Suprapubic skin (tissue), 4 donors: Measurements from ENCODE around the gene TAF4B. TPM values are rescaled to one million over a fixed set of nuclear protein-coding genes. Genes with fewer than 3 reads are reported as not detected.

Experiments used
- DNase-seq, 2 donors: peaks; one replicate each; pipeline ENCODE4 v3.0.0-alpha.2; 2019; ENCODE audit warnings: low spot score in 2 of 2
- H3K27ac ChIP-seq: fragments of 200-600 bp; sonication (generic); one replicate; pipeline ENCODE4 v1.5.1; 2019
- H3K27me3 ChIP-seq: fragments of 200-600 bp; sonication (generic); one replicate; pipeline ENCODE4 v1.5.1; 2019
- H3K36me3 ChIP-seq: fragments of 200-600 bp; sonication (generic); one replicate; pipeline ENCODE4 v1.5.1; 2019
- H3K4me1 ChIP-seq: fragments of 200-600 bp; sonication (generic); one replicate; pipeline ENCODE4 v1.5.1; 2019
- H3K4me3 ChIP-seq: fragments of 200-600 bp; sonication (generic); one replicate; pipeline ENCODE4 v1.5.1; 2019; ENCODE audit warnings: mild to moderate bottlenecking
- H3K9me3 ChIP-seq: fragments of 200-600 bp; sonication (generic); one replicate; pipeline ENCODE4 v1.5.1; 2019
- EP300 ChIP-seq: sonication (generic); formaldehyde crosslinking; IDR thresholded peaks from one replicate; pipeline ENCODE4 v1.6.1; 2017; ENCODE audit warnings: antibody characterized with exemption
- POLR2A ChIP-seq, 2 donors: fragments of 450-650 bp; IDR thresholded peaks; one replicate each; pipeline ENCODE4 v1.6.1; 2017; ENCODE audit warnings: antibody characterized with exemption in 2 of 2, mild to moderate bottlenecking in 2 of 2, moderate library complexity in 2 of 2
- POLR2AphosphoS5 ChIP-seq, 3 donors: sonication (generic); formaldehyde crosslinking; IDR thresholded peaks; one replicate each; pipeline ENCODE4 v1.6.1; 2017; ENCODE audit warnings: antibody characterized with exemption in 3 of 3
- WGBS: methylation state at CpG from one replicate; pipeline ENCODE4 v1.1.5; 2018; 5-methylcytosine and 5-hydroxymethylcytosine counted together
- total RNA-seq, 4 donors: library from RNA; depleted of rRNA; stranded (reverse); fragments of >200 nt; gene quantifications; one replicate each; pipeline ENCODE4 v1.1.0, GENCODE V29; 2016
- TF ChIP-seq, protein P1 (sequence below), 2 donors: fragments of 200-600 bp in 1 of 2; fragments of 450-650 bp in 1 of 2; sonication (generic) in 1 of 2; IDR thresholded peaks; one replicate each; pipeline ENCODE4 v1.5.1; 2016 to 2019; ENCODE audit warnings: antibody characterized with exemption in 2 of 2, mild to moderate bottlenecking in 1 of 2, moderate library complexity in 1 of 2

Gene TAF4B
- total RNA-seq, 4 donors from 2014 or later, result 21.9 to 28.4 (median 23.4) TPM

DNA sequence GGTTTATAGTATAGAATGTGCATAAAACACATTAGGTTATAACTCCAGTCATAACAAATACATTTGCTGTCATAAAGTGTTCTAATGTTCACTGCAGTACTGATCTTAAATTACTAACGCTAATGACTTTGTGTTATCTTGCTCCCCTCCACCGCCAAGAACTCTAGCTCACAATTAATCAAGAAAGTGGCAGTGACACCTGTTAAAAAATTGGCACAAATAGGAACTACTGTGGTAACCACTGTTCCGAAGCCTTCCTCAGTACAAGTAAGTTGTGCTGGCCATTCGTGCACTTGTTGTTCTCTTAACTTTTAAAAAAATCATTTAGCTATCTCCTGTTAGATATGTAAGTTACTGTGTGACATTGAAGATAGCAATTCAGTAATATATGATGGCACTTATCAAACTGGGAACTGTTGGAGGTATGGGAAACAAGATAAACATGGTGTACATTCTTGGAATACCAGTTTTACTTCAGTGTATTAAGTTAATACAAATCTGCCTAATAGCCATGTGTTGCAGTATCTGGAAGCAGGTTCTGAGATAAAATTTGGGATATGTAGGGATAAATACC is 41.2 kb downstream of the TAF4B start:
- no peak for DNase-seq
- no peaks in the 10 kb centered on the region for H3K27me3 ChIP-seq
- H3K4me3 ChIP-seq, result no peak overlapping the region
- H3K36me3 ChIP-seq, result peaks cover 7% of the 10 kb centered on the region
- no peaks in the 10 kb centered on the region for H3K4me1 ChIP-seq
- WGBS, result 96% methylated on average over 4 of the region's 4 CpGs
- no peaks in the 10 kb centered on the region for H3K9me3 ChIP-seq
- TF ChIP-seq, protein P1, sequence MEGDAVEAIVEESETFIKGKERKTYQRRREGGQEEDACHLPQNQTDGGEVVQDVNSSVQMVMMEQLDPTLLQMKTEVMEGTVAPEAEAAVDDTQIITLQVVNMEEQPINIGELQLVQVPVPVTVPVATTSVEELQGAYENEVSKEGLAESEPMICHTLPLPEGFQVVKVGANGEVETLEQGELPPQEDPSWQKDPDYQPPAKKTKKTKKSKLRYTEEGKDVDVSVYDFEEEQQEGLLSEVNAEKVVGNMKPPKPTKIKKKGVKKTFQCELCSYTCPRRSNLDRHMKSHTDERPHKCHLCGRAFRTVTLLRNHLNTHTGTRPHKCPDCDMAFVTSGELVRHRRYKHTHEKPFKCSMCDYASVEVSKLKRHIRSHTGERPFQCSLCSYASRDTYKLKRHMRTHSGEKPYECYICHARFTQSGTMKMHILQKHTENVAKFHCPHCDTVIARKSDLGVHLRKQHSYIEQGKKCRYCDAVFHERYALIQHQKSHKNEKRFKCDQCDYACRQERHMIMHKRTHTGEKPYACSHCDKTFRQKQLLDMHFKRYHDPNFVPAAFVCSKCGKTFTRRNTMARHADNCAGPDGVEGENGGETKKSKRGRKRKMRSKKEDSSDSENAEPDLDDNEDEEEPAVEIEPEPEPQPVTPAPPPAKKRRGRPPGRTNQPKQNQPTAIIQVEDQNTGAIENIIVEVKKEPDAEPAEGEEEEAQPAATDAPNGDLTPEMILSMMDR (IDR thresholded peaks at IDR 0.05), result no peak
- H3K27ac ChIP-seq, result no peak overlapping the region

DNA sequence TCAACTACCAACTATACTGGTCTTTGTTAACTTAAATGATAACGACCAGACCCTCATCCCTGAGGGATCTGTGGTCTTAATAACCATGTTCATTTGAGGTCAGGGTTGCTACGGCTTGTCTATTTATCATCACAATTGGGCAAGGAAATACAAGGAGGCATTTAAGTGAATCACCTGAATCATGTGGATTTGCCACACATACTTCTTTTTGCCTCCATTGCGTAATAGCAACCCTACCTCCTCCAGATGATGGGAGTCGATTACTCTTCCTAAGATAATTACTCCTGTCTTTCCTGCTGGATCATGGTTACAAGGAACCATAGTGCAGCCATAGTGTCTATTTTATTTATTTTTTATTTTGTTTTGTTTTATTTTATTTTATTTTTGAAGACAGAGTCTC is 42.2 kb downstream of the TAF4B start:
- 80% methylated on average over 4 of the region's 4 CpGs for WGBS
- no peak for DNase-seq
- no peaks in the 10 kb centered on the region for H3K9me3 ChIP-seq
- no peak overlapping the region for H3K27ac ChIP-seq
- H3K36me3 ChIP-seq, result peaks cover 7% of the 10 kb centered on the region
- H3K4me1 ChIP-seq, result no peaks in the 10 kb centered on the region
- no peak overlapping the region for H3K4me3 ChIP-seq
- H3K27me3 ChIP-seq, result no peaks in the 10 kb centered on the region
- TF ChIP-seq EP300, result no peak
- no peak for TF ChIP-seq POLR2A (IDR thresholded peaks at IDR 0.05)
- TF ChIP-seq, protein P1 (IDR thresholded peaks at IDR 0.05), result no peak
- no peak for TF ChIP-seq POLR2AphosphoS5 (IDR thresholded peaks at IDR 0.05)

DNA sequence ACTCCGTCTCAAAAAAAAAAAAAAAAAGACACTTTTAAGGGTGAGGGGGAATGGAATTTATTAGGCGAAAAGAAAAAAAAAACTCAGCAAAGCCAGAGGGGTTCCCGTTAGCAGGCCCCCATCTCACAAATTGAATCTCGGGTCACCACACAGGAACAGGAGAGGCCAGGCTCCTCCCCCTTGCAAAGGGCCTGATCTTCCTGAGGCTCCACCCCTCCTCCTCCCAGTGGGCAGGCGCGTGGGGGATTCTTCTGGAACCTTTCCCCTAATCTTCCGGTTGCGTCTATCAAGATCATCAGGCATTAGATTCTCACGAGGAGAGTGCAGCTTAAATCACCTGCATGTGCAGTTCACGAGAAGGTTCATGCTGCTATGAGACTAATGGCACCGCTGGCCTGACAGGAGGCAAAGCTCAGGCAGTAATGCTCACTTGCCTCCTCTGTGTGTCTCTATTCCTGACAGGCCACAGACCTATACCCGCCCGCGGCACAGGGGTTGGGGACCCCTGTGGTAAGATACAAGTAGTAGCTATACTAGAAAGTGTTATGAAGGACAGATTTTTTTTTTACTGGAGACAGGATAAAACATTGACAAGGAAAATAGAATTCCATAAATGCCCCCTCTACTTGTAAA is 45.8 kb downstream of the TAF4B start:
- Histone ChIP-seq H3K36me3 (peaks cover 12% of the 10 kb centered on the region), H3K4me1 (no peaks in the 10 kb centered on the region), H3K27me3 (no peaks in the 10 kb centered on the region), H3K4me3 (no peak overlapping the region), H3K27ac (no peak overlapping the region), H3K9me3 (no peaks in the 10 kb centered on the region)
- WGBS, result 91% methylated on average over 14 of the region's 14 CpGs
- DNase-seq, result no peak
- TF ChIP-seq POLR2AphosphoS5 (IDR thresholded peaks at IDR 0.05) (no peak), EP300 (no peak), POLR2A (IDR thresholded peaks at IDR 0.05) (no peak)
- TF ChIP-seq, protein P1 (IDR thresholded peaks at IDR 0.05), result no peak

DNA sequence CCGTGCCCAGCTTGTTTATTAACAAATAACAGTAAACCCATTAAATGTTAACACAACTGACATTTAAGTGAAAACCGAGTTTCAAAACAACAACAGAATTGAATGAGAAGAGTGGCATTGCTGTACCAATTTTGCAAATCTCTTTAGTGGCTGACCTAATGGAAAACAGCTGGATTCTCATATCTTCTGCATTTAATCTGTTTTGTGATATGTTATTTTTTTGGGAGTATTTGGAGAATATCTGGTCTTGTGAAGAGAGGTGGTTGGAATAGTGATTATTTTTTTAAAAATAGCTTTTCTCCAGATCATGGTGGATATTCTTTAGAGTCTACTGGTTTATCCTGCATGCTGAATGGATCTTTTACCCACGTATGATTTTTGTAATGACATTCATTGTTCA is 51.1 kb downstream of the TAF4B start:
- DNase-seq, result no peak
- H3K4me3 ChIP-seq, result no peak overlapping the region
- H3K4me1 ChIP-seq, result no peaks in the 10 kb centered on the region
- no peak overlapping the region for H3K27ac ChIP-seq
- H3K9me3 ChIP-seq, result peaks cover 4% of the 10 kb centered on the region
- TF ChIP-seq POLR2AphosphoS5 (IDR thresholded peaks at IDR 0.05) (no peak), POLR2A (IDR thresholded peaks at IDR 0.05) (no peak), EP300 (no peak)
- TF ChIP-seq, protein P1 (IDR thresholded peaks at IDR 0.05), result no peak
- 77% methylated on average over 3 of the region's 3 CpGs for WGBS
- no peaks in the 10 kb centered on the region for H3K27me3 ChIP-seq
- H3K36me3 ChIP-seq, result peaks cover 16% of the 10 kb centered on the region

DNA sequence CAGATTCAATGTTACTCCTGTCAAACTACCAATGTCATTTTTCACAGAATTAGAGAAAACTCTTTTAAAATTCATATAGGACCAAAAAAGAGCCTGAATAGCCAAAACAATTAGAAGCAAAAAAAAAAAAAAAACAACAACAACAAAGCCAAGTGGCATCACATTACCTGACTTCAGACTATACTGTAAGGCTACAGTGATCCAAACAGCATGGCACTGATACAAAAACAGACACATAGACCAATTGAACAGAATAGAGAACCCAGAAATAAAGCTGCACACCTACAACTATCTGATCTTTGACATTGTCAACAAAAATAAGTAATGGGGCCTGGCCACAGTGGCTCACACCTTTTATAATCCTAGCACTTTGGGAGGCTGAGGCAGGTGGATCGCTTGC is 53.2 kb downstream of the TAF4B start:
- DNase-seq, result no peak
- Histone ChIP-seq H3K27ac (no peak overlapping the region), H3K4me1 (no peaks in the 10 kb centered on the region), H3K9me3 (peaks cover 4% of the 10 kb centered on the region), H3K27me3 (no peaks in the 10 kb centered on the region), H3K4me3 (no peak overlapping the region), H3K36me3 (peaks cover 29% of the 10 kb centered on the region)
- 100% methylated on average over 1 of the region's 1 CpG for WGBS
- TF ChIP-seq EP300, result no peak
- no peak for TF ChIP-seq POLR2A (IDR thresholded peaks at IDR 0.05)
- TF ChIP-seq POLR2AphosphoS5 (IDR thresholded peaks at IDR 0.05), result no peak
- TF ChIP-seq, protein P1 (IDR thresholded peaks at IDR 0.05), result no peak
